Spleen (tissue), 7 donors: ENCODE results near the gene DNAH6.

ENCODE experiments used
- CTCF ChIP-seq, 11 experiments: fragments of 200-600 bp in 7 of 11; fragments of 450-650 bp in 4 of 11; sonication (generic) in 4 of 11; IDR thresholded peaks in 8 of 11; conservative IDR thresholded peaks in 3 of 11; 1 replicate in 7 of 11; 2 replicates in 4 of 11; pipeline versions ENCODE4 v1.4.0 to v1.8.0; 2016 to 2021; ENCODE audit warnings: antibody characterized with exemption in 11 of 11, inconsistent platforms in 4 of 11, mild to moderate bottlenecking in 1 of 11
- POLR2A ChIP-seq, 3 donors: fragments of 450-650 bp; IDR thresholded peaks; one replicate each; pipeline ENCODE4 v1.5.1; 2017; ENCODE audit warnings: antibody characterized with exemption in 3 of 3, mild to moderate bottlenecking in 1 of 3
- POLR2AphosphoS5 ChIP-seq, 3 donors: sonication (generic); formaldehyde crosslinking; IDR thresholded peaks; one replicate each; pipeline ENCODE4 v1.5.1; 2017; ENCODE audit warnings: antibody characterized with exemption in 3 of 3
- donor health status: DM: no; HTN: no; CAD: no; lungs with moderate emphysema.
- donor health status: DM: no; HTN: no; CAD: no.
- donor health status: DM: no; HTN: no; CAD: no.

GRCh38 chr2:84757648-84758047 is 241.3 kb downstream of the DNAH6 start:
- TF ChIP-seq CTCF (IDR thresholded peaks at IDR 0.05 in 8 of 11, conservative IDR thresholded peaks at IDR 0.05 in 3 of 11) (no peak), POLR2A (IDR thresholded peaks at IDR 0.05) (no peak), POLR2AphosphoS5 (IDR thresholded peaks at IDR 0.05) (no peak)
